GM18498 (cell line): Measurements from ENCODE around the gene CPEB2.

Source experiments
- ATAC-seq: cut with Tn5 transposase; IDR thresholded peaks from one replicate; pipeline ENCODE4 v1.9.1; 2021; ENCODE audit warnings: mild to moderate bottlenecking, moderate library complexity; ENCODE audit not compliant: unreplicated experiment

Gene CPEB2

DNA sequence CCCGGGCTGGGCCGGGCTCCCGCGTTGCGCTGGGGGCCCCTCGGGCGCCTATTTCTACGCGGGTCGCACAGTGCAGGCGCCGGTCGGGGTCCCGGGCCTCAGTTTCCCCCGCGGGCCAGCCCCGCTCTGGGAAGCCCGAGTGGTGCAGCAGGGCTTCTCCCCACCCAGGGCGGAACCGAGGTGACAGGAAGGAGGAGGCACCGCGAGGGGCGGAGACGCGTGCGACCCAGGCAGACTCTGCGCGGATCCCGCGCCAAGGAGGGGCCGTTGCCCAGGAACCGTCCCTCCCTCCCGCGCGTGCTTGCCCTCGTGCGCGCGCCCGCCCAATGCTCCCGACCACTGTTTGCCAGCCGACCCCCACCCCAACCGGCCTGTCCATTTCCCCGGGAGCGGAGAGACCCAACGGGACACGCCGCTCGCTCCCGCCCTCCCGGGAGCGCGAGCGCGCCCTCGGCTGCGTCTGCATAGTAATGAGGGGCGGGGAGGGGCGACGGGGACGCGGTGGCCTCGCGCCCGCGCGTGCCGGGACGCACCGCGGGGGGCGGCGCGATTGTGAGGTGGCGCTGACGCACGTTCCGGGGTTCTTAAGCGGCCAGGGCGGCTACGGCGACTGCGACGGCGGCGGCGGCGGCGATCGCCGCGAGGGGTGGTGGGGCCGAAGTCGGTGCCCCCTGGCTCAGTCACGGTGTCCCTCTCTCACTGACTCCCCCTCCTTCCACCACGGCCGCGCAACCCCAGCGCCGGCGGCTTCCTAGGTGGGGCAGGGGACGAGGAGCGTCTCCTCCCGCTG is at the start of gene CPEB2:
Gene CPEB2 (plus strand): TSS at position 613 of the 790 bp plus-strand sequence. CDS start 193 bp downstream, outside the sequence.
- peak; percentile 67 for ATAC-seq

GRCh38 chr4:14958436-14958835 is 43.8 kb upstream of the CPEB2 start:
- ATAC-seq = no peak

DNA sequence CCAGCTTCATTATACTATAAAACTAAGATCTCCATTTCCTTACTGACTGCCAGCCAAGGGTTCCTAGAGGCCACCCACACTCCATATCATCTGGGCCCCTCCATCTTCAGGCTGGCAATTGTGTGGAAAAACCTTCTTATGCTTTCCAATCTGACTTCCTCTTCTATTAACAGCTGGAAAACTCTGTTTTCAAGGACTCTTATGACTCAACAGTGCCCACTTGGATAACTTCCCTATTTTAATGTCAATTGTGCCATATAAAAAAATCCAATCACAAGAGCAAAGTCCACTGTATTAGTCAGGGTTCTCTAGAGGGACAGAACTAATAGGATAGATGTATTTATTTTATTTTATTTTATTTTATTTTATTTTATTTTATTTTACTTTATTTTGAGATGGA is 41.0 kb upstream of the CPEB2 start:
- ATAC-seq = no peak

- ATAC-seq = no peak
Observed at GRCh38 chr4:14965071-14965470, 37.2 kb upstream of the CPEB2 start.

- no peak for ATAC-seq
Observed at GRCh38 chr4:14967982-14968381, 34.3 kb upstream of the CPEB2 start.

GRCh38 chr4:14977830-14978229 is 24.5 kb upstream of the CPEB2 start:
- no peak for ATAC-seq

GRCh38 chr4:14984448-14984847 is 17.8 kb upstream of the CPEB2 start:
- no peak for ATAC-seq

- ATAC-seq = no peak
Observed at GRCh38 chr4:14985161-14985560, 17.1 kb upstream of the CPEB2 start.

- no peak for ATAC-seq
Observed at GRCh38 chr4:14985843-14986242, 16.4 kb upstream of the CPEB2 start.

GRCh38 chr4:14987054-14987453 is 15.2 kb upstream of the CPEB2 start:
- no peak for ATAC-seq

GRCh38 chr4:14990484-14990883 is 11.8 kb upstream of the CPEB2 start:
- no peak for ATAC-seq

- ATAC-seq = no peak
Observed at GRCh38 chr4:14994242-14994641, 8.0 kb upstream of the CPEB2 start.

DNA sequence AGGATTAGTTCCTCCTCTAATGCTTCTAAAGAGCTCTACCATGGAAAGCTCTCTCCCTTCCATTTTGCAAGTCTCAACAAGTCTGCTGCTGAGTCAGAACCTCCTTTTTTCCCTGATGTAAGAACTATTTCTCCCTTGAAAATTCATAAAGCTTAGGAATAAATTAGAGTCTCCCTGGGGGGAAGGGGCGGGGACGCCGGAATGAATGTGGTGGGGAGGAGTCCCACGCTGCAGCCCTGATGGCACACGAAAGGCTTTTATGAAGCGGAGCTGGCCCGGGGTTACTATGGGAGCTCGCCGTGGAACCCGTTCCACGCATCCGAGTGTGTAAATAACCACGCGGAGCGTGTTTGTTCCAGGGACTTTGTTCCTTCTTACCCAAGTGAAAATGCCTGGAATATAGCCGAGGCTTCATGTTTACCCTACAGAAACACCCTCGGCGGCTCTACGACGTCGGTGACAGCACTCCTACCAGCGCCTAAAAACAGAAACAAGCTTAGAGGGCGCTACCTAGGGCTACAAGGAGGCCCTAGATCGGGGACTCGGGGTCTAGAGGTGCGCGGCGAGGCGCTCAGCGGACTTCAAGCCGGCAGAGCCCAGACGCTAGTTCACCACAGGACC is 923 bp upstream of the CPEB2 start:
- ATAC-seq = peak; percentile 26

DNA sequence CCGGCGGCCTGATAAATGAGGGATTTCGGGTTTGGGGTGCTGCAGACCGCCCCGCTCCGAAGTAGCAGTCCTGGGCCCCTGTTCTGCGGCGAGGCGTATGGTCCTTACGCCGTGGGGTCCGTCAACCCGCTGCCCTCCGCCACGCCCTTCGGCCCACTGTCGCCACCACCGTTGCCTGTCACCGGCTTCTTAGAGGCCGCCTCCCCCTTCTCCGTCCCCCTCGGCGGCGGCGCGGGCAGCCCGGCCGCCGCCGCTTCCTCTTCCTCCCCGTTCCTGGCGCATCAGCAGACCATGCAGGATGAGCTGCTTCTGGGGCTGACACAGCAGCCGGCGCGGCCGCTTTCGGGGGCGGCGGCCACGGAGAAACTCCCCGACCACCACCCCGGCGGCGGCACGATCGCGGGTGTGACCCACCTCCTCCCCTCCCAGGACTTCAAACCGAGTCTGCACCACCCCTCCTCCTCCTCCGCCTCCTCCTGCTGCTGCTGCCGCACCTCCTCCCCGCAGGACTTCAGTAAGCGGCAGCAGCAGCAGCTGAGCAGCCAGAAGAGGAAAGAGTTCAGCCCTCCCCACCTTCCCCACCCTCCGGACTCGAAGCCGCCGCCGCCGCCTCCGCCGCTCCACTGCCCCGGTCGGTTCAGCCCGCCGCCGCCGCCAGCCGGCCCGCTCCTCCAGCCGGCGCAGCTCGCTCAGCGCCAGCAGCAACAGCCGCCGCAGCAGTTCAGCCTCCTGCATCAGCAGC is 549 bp downstream of the CPEB2 start:
- peak; percentile 29 for ATAC-seq

- peak; percentile 23 for ATAC-seq
Observed at GRCh38 chr4:15003401-15003890, 1.2 kb downstream of the CPEB2 start.

DNA sequence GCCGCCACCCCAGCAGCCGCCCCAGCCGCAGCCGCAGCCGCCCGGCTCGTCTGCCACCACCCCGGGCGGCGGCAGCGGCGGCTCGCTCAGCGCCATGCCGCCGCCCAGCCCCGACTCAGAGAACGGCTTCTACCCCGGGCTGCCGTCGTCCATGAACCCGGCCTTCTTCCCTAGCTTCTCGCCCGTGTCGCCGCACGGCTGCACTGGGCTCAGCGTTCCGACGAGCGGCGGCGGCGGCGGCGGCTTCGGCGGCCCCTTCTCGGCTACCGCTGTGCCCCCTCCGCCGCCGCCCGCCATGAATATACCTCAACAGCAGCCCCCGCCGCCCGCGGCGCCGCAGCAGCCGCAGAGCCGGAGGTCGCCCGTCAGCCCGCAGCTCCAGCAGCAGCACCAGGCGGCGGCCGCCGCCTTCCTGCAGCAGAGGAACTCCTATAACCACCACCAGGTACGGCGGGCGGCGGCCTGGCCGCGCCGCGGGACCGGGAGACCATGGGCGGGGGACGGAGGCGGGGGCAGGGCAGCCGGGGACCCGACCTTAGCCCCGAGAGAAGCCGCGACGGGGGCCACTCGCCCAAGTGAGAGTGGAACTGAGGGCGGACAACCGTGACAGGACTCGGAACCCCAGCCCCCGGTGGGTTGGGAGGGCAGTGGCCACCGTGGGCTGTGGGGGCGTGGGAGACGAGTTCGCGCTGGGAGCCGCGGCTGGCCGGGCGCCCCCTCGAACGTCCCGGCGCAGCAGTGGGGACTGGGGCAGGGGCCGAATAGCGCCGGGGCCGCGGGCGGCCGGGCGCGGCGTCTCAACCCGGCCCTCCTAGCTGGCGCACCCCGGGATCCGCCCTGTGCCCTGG is 1.8 kb downstream of the CPEB2 start:
- peak; percentile 0 for ATAC-seq

- ATAC-seq = no peak
Observed at GRCh38 chr4:15004739-15005301, 2.5 kb downstream of the CPEB2 start.

GRCh38 chr4:15005474-15006115 is 3.3 kb downstream of the CPEB2 start:
- no peak for ATAC-seq

GRCh38 chr4:15006416-15007024 is 4.2 kb downstream of the CPEB2 start:
- ATAC-seq = no peak
